GM21825 (cell line): ENCODE measurements around the gene MMP17.
"Not testable (repeated sequence)": the region's sequence is repeated elsewhere in the genome, so short reads cannot be mapped to it uniquely, and the experiment has no call there.

Experiments used
- ATAC-seq: cut with Tn5 transposase; IDR thresholded peaks from one replicate; pipeline ENCODE4 v1.9.1; 2021; ENCODE audit warnings: mild to moderate bottlenecking, moderate library complexity; ENCODE audit not compliant: unreplicated experiment

MMP17 gene

DNA sequence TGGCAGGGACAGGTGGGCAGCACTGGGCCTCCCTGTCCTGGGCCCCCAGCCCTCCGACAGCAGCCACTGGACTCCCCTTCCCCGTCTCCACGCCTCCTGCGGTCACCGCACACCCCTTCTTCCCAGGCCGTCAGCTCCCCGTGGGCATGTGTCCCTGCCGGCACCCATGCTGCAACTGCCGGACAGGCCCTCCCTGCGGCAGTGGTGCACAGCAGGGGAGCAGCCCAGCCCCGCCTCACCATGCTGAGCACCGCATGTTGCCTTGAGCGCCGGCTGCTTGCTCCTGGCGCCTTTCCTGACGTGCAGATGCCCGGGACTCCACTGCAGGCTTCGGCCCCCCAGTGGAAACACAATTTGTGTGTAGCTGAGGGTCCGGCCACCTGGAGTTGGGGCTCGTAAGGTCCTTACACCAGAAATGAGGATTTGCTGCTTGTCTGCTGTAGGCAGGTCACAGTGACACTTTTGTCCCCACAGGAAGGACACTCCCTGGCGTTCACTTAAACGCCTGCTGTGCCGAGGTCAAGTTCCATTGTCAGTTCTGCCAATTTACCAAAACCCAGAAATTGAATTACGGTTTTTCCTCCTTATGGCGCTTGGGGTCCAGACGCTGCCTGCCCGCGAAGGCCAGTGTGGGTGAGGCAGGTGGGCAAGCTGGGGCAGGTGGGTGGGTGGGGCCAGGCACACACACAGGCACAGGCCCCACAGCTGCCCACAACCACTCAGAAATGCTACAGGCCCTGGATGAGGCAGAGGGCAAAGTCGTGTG, 28.2 kb upstream of the MMP17 start:
- ATAC-seq, result no peak

GRCh38 chr12:131800594-131801135, 27.5 kb upstream of the MMP17 start:
- ATAC-seq, result no peak

GRCh38 chr12:131801254-131801866, 26.8 kb upstream of the MMP17 start:
- no peak for ATAC-seq

DNA sequence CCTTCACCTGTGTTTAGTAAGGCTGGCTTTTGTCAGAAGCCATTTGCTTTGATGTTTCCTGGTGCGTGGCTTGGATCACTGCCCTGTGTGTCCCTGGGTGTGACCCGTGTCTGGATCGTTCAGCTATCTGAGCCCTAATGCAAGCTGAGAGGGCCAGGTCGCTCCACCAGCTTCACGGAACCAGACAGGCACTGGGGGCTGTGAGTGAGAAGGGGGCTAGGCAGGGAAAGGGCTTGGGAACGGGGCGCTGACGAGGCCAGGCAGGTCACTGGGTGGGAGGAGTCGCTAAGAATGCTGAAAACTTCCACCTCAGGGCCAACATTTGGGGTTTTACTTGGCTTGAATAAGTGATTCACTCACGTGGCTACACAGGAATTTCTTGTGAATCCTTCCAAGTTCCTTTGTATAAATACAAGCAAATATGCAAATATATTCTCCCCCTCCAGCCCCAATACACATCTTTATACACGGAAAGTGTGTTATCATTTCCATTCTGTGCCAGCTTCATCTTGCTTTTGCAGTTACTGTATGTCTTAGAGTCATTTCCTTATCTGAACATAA, 24.2 kb upstream of the MMP17 start:
- ATAC-seq, result no peak

DNA sequence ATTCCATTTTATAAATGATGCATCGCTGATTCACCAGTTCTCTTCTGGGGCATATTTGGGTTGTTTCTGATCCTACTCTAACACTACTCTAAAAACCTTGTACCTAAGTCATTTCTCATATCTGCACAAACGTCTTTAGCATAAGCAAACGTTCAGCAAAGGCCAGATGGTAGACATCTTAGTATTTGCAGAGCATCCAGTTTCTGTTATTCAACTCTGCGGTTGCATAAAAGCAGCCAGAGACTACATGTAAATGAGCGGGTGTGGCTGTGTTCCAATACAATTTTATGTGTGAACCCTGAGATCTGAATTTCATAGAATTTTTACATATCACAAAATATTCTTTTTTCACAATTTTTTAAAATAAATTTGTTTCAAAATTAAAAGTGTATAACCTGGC, 22.8 kb upstream of the MMP17 start:
- ATAC-seq, result no peak

- no peak for ATAC-seq
These were observed 21.5 kb upstream of the MMP17 start for GRCh38 chr12:131806674-131807073.

DNA sequence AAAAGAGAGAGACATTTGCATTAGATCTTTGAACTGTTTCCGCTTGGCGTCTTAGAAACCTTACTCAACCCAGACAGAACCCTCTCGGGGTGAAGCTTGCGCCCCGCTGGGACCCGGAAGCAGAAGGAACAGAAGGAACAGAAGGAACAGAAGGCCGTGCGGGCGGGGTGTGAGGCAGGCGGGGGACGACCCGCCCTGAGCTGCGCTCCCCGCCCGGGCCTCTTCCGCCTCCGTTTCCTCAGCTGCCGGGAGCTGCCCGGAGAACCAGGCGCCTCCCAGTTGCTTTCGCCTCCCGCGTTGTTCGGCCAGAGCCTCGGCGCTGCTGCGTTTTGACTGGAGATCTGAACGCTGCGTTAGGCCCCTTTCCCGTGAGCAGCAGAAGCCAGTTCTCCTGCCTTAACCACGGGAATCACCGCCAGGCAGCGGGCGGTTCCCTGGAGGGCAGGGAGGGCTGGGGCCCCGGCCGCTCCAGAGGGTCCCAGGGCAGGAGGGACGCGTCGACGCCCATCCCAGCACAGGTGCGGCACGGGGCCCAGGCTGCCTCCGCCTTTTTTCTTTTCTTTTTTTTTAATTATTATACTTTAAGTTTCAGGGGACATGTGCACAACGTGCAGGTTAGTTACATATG, 19.3 kb upstream of the MMP17 start:
- ATAC-seq, result no peak

GRCh38 chr12:131809476-131810254, 18.5 kb upstream of the MMP17 start:
- not testable (repeated sequence) for ATAC-seq

GRCh38 chr12:131810726-131811125, 17.5 kb upstream of the MMP17 start:
- no peak for ATAC-seq

GRCh38 chr12:131815131-131815530, 13.1 kb upstream of the MMP17 start:
- no peak for ATAC-seq

- ATAC-seq, result no peak
These were observed 11.7 kb upstream of the MMP17 start for GRCh38 chr12:131816495-131816894.

GRCh38 chr12:131817241-131817640, 11.0 kb upstream of the MMP17 start:
- ATAC-seq, result no peak

- no peak for ATAC-seq
These were observed 9.2 kb upstream of the MMP17 start for GRCh38 chr12:131818821-131819585.

DNA sequence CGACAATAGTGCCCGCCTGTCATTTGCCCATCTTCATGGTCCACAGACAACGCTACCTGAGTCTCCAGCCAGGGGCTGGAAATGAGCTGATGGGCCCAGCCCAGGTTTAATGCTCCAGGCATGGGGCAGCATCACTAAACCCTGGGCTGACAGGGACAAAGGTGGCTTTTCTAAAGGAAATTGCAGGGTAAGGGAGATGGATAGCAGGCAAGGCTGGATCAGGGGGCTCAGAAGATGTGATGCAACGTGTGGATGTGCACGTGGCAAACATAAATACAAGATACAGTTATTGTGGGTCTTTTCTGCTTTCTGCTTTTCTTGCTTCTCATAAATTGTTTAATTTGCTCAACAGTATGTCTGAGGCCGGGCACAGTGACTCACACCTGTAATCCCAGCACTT, 3.7 kb upstream of the MMP17 start:
- no peak for ATAC-seq

DNA sequence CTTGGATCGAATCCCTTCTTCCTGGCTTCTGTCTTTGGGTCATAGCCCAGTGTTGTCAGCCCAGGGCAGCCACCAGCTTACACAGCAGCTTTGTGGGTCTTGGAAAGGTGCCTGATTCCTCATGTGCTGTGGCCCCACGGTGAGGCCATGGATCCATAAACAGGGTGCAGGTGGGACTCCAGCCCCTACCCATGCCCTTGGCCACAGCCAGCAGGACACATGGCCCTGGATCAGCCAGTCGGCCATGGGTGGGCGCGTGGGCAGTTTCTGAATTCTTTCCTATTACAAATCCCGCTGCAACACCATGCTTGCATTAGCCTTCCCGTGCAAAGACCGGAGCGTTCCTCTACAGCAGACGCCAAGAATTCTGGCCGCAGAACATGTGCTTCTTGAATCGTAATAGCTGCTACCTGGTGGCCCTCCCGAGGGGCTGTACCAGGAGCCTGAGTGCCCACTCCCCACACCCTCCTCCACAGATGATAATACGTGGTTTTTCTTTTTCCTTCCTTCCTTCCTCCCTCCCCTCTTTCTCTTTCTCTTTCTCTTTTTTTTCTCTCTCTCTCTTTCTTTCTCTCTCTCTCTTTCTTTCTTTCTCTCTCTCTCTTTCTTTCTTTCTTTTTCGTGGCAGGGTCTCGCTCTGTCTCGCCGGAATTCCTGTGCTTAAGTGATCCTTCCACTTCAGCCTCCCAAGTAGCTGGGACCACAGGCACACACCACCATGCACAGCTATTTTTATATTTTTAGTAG, 2.9 kb upstream of the MMP17 start:
- ATAC-seq, result no peak

- no peak for ATAC-seq
These were observed 1.9 kb upstream of the MMP17 start for GRCh38 chr12:131826097-131826928.

DNA sequence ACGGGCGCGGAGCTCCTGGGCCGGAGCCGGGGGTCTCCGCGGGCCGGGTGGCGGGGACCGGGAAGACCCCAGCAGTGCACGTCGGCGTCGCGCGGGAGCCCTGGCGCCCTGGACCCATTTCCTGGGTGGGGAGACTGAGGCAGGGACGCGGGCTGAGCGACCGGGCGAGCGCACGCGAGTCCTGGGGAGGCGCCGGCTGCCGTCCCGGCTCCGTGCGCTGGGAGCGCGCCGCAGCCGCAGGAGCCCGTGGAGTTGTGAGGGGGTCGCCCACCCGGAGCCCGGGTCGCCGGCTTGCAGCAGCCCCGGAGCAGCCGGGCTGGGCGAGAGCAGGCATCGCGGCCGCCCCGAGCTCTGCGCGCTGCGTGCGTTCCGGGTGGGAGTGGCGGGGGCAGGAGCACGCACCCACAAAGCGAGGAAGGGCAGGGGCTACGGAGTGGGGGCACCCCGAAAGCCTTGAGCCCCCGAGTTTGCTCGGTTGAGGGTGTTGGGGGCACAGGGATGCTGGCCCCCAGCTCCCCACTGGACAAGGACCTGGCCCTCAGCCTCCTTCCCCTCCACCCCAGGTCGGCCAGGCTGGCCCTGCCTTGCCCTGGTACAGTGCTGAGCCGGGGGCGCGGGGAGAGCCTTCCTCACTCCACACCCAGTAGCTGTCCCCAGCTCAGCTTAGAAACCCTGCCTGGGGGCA, 620 bp downstream of the MMP17 start:
- no peak for ATAC-seq

DNA sequence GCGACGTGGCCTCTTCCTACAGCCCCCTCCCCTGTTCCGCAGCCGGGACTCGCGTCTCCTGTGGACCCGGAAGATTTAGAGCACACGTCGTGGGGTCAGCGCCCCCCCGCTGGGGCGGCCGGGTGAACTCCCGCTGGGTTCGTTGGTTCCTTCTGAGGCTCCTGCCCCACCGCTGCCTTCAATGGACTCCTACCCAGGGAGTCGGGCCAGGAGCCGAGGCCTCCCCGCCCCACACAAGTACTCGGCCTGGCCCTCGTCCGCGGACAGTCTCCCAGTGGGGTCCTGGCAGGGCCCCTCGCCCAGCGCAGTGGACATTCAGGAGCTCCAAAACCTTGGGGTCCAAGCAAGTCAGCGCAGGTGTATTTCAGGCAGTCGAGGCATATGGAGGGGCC, 1.2 kb downstream of the MMP17 start:
- ATAC-seq, result no peak
